SK-N-MC (cell line): ENCODE measurements around the gene RBBP8NL.

Experiments used
- EZH2 ChIP-seq: fragments of 200-600 bp; sonication (generic); IDR thresholded peaks from one replicate; pipeline ENCODE4 v1.6.1; 2017; ENCODE audit warnings: antibody characterized with exemption
- POLR2AphosphoS5 ChIP-seq: IDR thresholded peaks from 2 replicates; pipeline ENCODE4 v1.6.1; 2012; ENCODE audit warnings: mild to moderate bottlenecking, low read depth, low read length, borderline replicate concordance

GRCh38 chr20:62458275-62459251 is 31.2 kb upstream of the RBBP8NL start:
- TF ChIP-seq EZH2, result no peak
- no peak for TF ChIP-seq POLR2AphosphoS5
